HepG2 (cell line): Measurements from ENCODE around the gene ELP2. TPM values are rescaled to one million over a fixed set of nuclear protein-coding genes. Genes with fewer than 3 reads are reported as not detected.
A peak's percentile ranks its signal among the peaks of the same experiment; 100 is the strongest.

Experiments used
- ARNT ChIP-seq: fragments of 450-650 bp; IDR thresholded peaks from 2 replicates; pipeline ENCODE4 v1.6.1; 2017
- CBX5 ChIP-seq: sonication (generic); formaldehyde crosslinking; IDR thresholded peaks from 2 replicates; pipeline ENCODE4 v1.4.0; 2020; ENCODE audit warnings: missing genetic modification reagents, borderline replicate concordance
- CREBL2 ChIP-seq: sonication (generic); formaldehyde crosslinking; IDR thresholded peaks from 2 replicates; pipeline ENCODE4 v1.8.1; 2023; ENCODE audit warnings: missing genetic modification reagents, mild to moderate bottlenecking, borderline replicate concordance
- FOXK2 ChIP-seq: fragments of 450-650 bp; IDR thresholded peaks from 2 replicates; pipeline ENCODE4 v1.6.1; 2016
- GATAD1 ChIP-seq: IDR thresholded peaks from 2 replicates; pipeline ENCODE4 v1.6.1; 2016; ENCODE audit warnings: missing genetic modification reagents, missing compliant biosample characterization
- GLI4 ChIP-seq: sonication (generic); formaldehyde crosslinking; IDR thresholded peaks from 2 replicates; pipeline ENCODE4 v1.5.1; 2020; ENCODE audit warnings: missing genetic modification reagents, mild to moderate bottlenecking, moderate library complexity, borderline replicate concordance
- GMEB2 ChIP-seq: IDR thresholded peaks from 2 replicates; pipeline ENCODE4 v1.6.1; 2016; ENCODE audit warnings: missing biosample characterization, missing genetic modification reagents, low read depth
- HNRNPUL1 ChIP-seq: fragments of 200-400 bp; formaldehyde crosslinking; IDR thresholded peaks from 2 replicates; pipeline ENCODE4 v1.6.1; 2017; ENCODE audit warnings: low read depth, mild to moderate bottlenecking, low read length, moderate library complexity
- HOXA9 ChIP-seq: sonication (generic); formaldehyde crosslinking; IDR thresholded peaks from 2 replicates; pipeline ENCODE4 v1.8.1; 2022; ENCODE audit warnings: missing genetic modification reagents, mild to moderate bottlenecking, moderate library complexity, borderline replicate concordance
- LCORL ChIP-seq, 2 experiments: fragments of 450-650 bp in 1 of 2; sonication (generic) in 1 of 2; formaldehyde crosslinking in 1 of 2; IDR thresholded peaks; 2 replicates each; pipeline versions ENCODE4 v1.5.0 to v1.6.1; 2017 to 2020; ENCODE audit warnings: antibody characterized with exemption in 1 of 2, missing genetic modification reagents in 1 of 2
- MAFK ChIP-seq, 2 experiments: IDR thresholded peaks in 1 of 2; conservative IDR thresholded peaks in 1 of 2; 2 replicates each; pipeline ENCODE4 v1.6.1; 2011; ENCODE audit warnings: improper control_type of control experiment in 2 of 2, low read length in 2 of 2
- MLLT10 ChIP-seq: sonication (generic); formaldehyde crosslinking; IDR thresholded peaks from 2 replicates; pipeline ENCODE4 v1.4.0; 2020; ENCODE audit warnings: missing genetic modification reagents
- MTA1 ChIP-seq: sonication (generic); formaldehyde crosslinking; IDR thresholded peaks from 2 replicates; pipeline ENCODE4 v1.4.0; 2020; ENCODE audit warnings: missing genetic modification reagents, mild to moderate bottlenecking, borderline replicate concordance
- MXI1 ChIP-seq: IDR thresholded peaks from 3 replicates; pipeline ENCODE4 v1.6.1; 2012; ENCODE audit warnings: low read depth, low read length, inconsistent platforms, borderline replicate concordance
- NFYC ChIP-seq: IDR thresholded peaks from 2 replicates; pipeline ENCODE4 v1.6.1; 2016; ENCODE audit warnings: missing genetic modification reagents, missing compliant biosample characterization
- PRDM4 ChIP-seq: sonication (generic); formaldehyde crosslinking; IDR thresholded peaks from 2 replicates; pipeline ENCODE4 v1.9.0; 2021; ENCODE audit warnings: missing genetic modification reagents, borderline replicate concordance
- PRPF4 ChIP-seq: fragments of 200-400 bp; formaldehyde crosslinking; IDR thresholded peaks from 2 replicates; pipeline ENCODE4 v1.6.1; 2016; ENCODE audit warnings: low read length, low read depth; ENCODE audit not compliant: poor library complexity, severe bottlenecking
- RARG ChIP-seq: sonication (generic); formaldehyde crosslinking; IDR thresholded peaks from 2 replicates; pipeline ENCODE4 v1.4.0; 2020; ENCODE audit warnings: low read depth, mild to moderate bottlenecking, missing genetic modification reagents
- SYNCRIP ChIP-seq: fragments of 200-400 bp; formaldehyde crosslinking; IDR thresholded peaks from 2 replicates; pipeline ENCODE4 v1.6.1; 2018; ENCODE audit warnings: mild to moderate bottlenecking, low read depth, low read length; ENCODE audit not compliant: insufficient read depth
- TBP ChIP-seq: sonication (generic); formaldehyde crosslinking; IDR thresholded peaks from 2 replicates; pipeline ENCODE4 v1.5.0; 2020; ENCODE audit warnings: missing genetic modification reagents
- TEAD2 ChIP-seq: sonication (generic); formaldehyde crosslinking; IDR thresholded peaks from 2 replicates; pipeline ENCODE4 v1.9.0; 2021; ENCODE audit warnings: missing genetic modification reagents
- TRIM24 ChIP-seq: sonication (generic); formaldehyde crosslinking; IDR thresholded peaks from 2 replicates; pipeline ENCODE4 v1.8.0; 2022; ENCODE audit warnings: mild to moderate bottlenecking, missing genetic modification reagents
- ZC3H13 ChIP-seq: sonication (generic); formaldehyde crosslinking; IDR thresholded peaks from 2 replicates; pipeline ENCODE4 v1.8.1; 2023; ENCODE audit warnings: mild to moderate bottlenecking, missing genetic modification reagents, moderate library complexity
- ZFP36 ChIP-seq: fragments of 150-350 bp; IDR thresholded peaks from 2 replicates; pipeline ENCODE4 v1.6.1; 2018; ENCODE audit warnings: borderline replicate concordance, low read length, low read depth; ENCODE audit not compliant: partially characterized antibody
- ZNF414 ChIP-seq: sonication (generic); formaldehyde crosslinking; IDR thresholded peaks from 2 replicates; pipeline ENCODE4 v1.5.0; 2020; ENCODE audit warnings: missing genetic modification reagents
- ZNF44 ChIP-seq: sonication (generic); formaldehyde crosslinking; IDR thresholded peaks from 2 replicates; pipeline ENCODE4 v1.5.1; 2020; ENCODE audit warnings: mild to moderate bottlenecking, missing genetic modification reagents
- ZNF747 ChIP-seq: sonication (generic); formaldehyde crosslinking; IDR thresholded peaks from 2 replicates; pipeline ENCODE4 v1.8.1; 2023; ENCODE audit warnings: missing genetic modification reagents, mild to moderate bottlenecking, borderline replicate concordance
- ZNF761 ChIP-seq: sonication (generic); formaldehyde crosslinking; conservative IDR thresholded peaks from 2 replicates; pipeline ENCODE4 v1.4.0; 2020; ENCODE audit warnings: mild to moderate bottlenecking, missing genetic modification reagents
- polyA plus RNA-seq, 8 experiments: library from polyadenylated mRNA; depleted of rRNA in 3 of 8; stranded (reverse) in 7 of 8; unstranded in 1 of 8; fragments of >200 nt; fragmentation: Illumina TruSeq in 4 of 8; extraction: Trizol in 4 of 8; gene quantifications; 2 replicates each; pipeline versions ENCODE4 v1.2.1 to v1.2.3, GENCODE V29; 2011 to 2016; ENCODE audit warnings: low read depth in 4 of 8, missing spikeins in 1 of 8, mixed read lengths in 1 of 8; ENCODE audit not compliant: insufficient read depth in 1 of 8
- total RNA-seq, 5 experiments: library from RNA; depleted of rRNA; stranded (reverse); fragments of >200 nt; fragmentation: Illumina TruSeq; extraction: Trizol; gene quantifications; 2 replicates each; pipeline ENCODE4 v1.2.3, GENCODE V29; 2016; ENCODE audit warnings: low read depth in 1 of 5

The ELP2 gene
- total and polyA plus RNA-seq, 2 of the 13 experiments (the other 11 are each of a cell fraction or from before 2014, with no cell fraction given): 98.7 to 100 TPM

GRCh38 chr18:36176177-36176584 is 46.5 kb downstream of the ELP2 start (continued):
- TF ChIP-seq HOXA9 (CRISPR knock-in tag): no peak
- no peak for TF ChIP-seq CREBL2 (CRISPR knock-in tag)
- TF ChIP-seq GMEB2 (CRISPR knock-in tag): no peak
- peak; percentile 94; the same call in 1 of the 2 replicates for TF ChIP-seq CBX5 (CRISPR knock-in tag)
- no peak for TF ChIP-seq HNRNPUL1
- TF ChIP-seq TRIM24 (CRISPR knock-in tag): peak; percentile 82
- TF ChIP-seq SYNCRIP: no peak
- peak; percentile 55; the same call in 1 of the 2 replicates for TF ChIP-seq MTA1 (CRISPR knock-in tag)
- TF ChIP-seq LCORL (IDR thresholded peaks at IDR 0.05): peak; percentile 60; the same call in 1 of the 2 replicates
- TF ChIP-seq LCORL (CRISPR knock-in tag; IDR thresholded peaks at IDR 0.05): peak; percentile 94
- TF ChIP-seq RARG (CRISPR knock-in tag): no peak
- TF ChIP-seq ZFP36: no peak
- no peak for TF ChIP-seq MLLT10 (CRISPR knock-in tag)
- no peak for TF ChIP-seq PRPF4
- no peak for TF ChIP-seq TBP (CRISPR knock-in tag)
- no peak for TF ChIP-seq ZNF761
- TF ChIP-seq PRDM4: no peak
- no peak for TF ChIP-seq ARNT
- TF ChIP-seq MAFK (conservative IDR thresholded peaks at IDR 0.05 in 1 of 2, IDR thresholded peaks at IDR 0.05 in 1 of 2; ENCODE audit: low read length in 2 of 2): no peak
- TF ChIP-seq MXI1: peak; percentile 91; the same call in 1 of the 3 replicates
- TF ChIP-seq NFYC: no peak
- no peak for TF ChIP-seq ZC3H13 (CRISPR knock-in tag)
- TF ChIP-seq ZNF414 (CRISPR knock-in tag): peak; percentile 89
- peak; percentile 90 for TF ChIP-seq FOXK2
- TF ChIP-seq ZNF44 (CRISPR knock-in tag): no peak
- TF ChIP-seq GLI4 (CRISPR knock-in tag): no peak
- TF ChIP-seq ZNF747: no peak
- TF ChIP-seq TEAD2: no peak
- peak; percentile 74 for TF ChIP-seq GATAD1 (CRISPR knock-in tag)
